Loucy (cell line): ENCODE data around the gene MGAT5.

Experiments
- H2AFZ ChIP-seq: fragments of 200-600 bp; sonication (generic); 2 replicates; pipeline ENCODE4 v1.6.0; 2016; ENCODE audit warnings: antibody characterized with exemption, mild to moderate bottlenecking, low read length, moderate library complexity
- H3F3A ChIP-seq: fragments of 200-600 bp; 2 replicates; pipeline ENCODE4 v1.6.0; 2016; ENCODE audit warnings: antibody characterized with exemption, low read depth, mild to moderate bottlenecking
- H3K27me3 ChIP-seq: fragments of 200-600 bp; sonication (generic); 2 replicates; pipeline ENCODE4 v1.6.1; 2014; ENCODE audit warnings: low read length, mild to moderate bottlenecking; ENCODE audit not compliant: insufficient read depth, poor library complexity, severe bottlenecking
- H3K36me3 ChIP-seq: fragments of 200-600 bp; sonication (generic); 2 replicates; pipeline ENCODE4 v1.6.1; 2016; ENCODE audit warnings: low read length; ENCODE audit not compliant: insufficient read depth
- H3K4me1 ChIP-seq: fragments of 200-600 bp; sonication (generic); 2 replicates; pipeline ENCODE4 v1.5.1; 2014; ENCODE audit warnings: low read length, mild to moderate bottlenecking; ENCODE audit not compliant: insufficient read depth, poor library complexity, severe bottlenecking
- H3K4me2 ChIP-seq: fragments of 200-600 bp; sonication (generic); 2 replicates; pipeline ENCODE4 v1.6.0; 2014; ENCODE audit warnings: antibody characterized with exemption, low read length, low read depth, mild to moderate bottlenecking; ENCODE audit not compliant: poor library complexity, severe bottlenecking
- H3K4me3 ChIP-seq: fragments of 200-600 bp; sonication (generic); 2 replicates; pipeline ENCODE4 v1.5.1; 2014; ENCODE audit warnings: low read length, mild to moderate bottlenecking, mixed read lengths; ENCODE audit not compliant: poor library complexity, severe bottlenecking
- H3K79me2 ChIP-seq: fragments of 200-600 bp; sonication (generic); 2 replicates; pipeline ENCODE4 v1.6.1; 2014; ENCODE audit warnings: low read length; ENCODE audit not compliant: insufficient read depth
- H3K9ac ChIP-seq: fragments of 200-600 bp; sonication (generic); 2 replicates; pipeline ENCODE4 v1.6.0; 2014; ENCODE audit warnings: mild to moderate bottlenecking, low read depth, low read length, moderate library complexity; ENCODE audit not compliant: poor library complexity, severe bottlenecking
- H3K9me2 ChIP-seq: fragments of 200-600 bp; sonication (generic); replicated peaks from 2 replicates; pipeline ENCODE4 v1.6.1; 2016; ENCODE audit warnings: low read depth, low read length, mixed read lengths
- H3K9me3 ChIP-seq: fragments of 200-600 bp; sonication (generic); 2 replicates; pipeline ENCODE4 v1.6.1; 2014; ENCODE audit warnings: mild to moderate bottlenecking, antibody characterized with exemption, low read length, low read depth; ENCODE audit not compliant: insufficient read depth
- H4K20me1 ChIP-seq: fragments of 200-600 bp; sonication (generic); 2 replicates; pipeline ENCODE4 v1.6.0; 2014; ENCODE audit warnings: antibody characterized with exemption, low read length, mild to moderate bottlenecking; ENCODE audit not compliant: insufficient read depth, poor library complexity, severe bottlenecking
- EZH2phosphoT487 ChIP-seq: fragments of 200-600 bp; IDR thresholded peaks from 2 replicates; pipeline ENCODE4 v1.6.1; 2018; ENCODE audit warnings: antibody characterized with exemption, mild to moderate bottlenecking, moderate library complexity, borderline replicate concordance
- TF ChIP-seq, protein P1 (sequence below): fragments of 200-600 bp; sonication (generic); conservative IDR thresholded peaks from 2 replicates; pipeline ENCODE4 v1.5.1; 2014; ENCODE audit warnings: mild to moderate bottlenecking, antibody characterized with exemption, low read length

MGAT5 gene

DNA sequence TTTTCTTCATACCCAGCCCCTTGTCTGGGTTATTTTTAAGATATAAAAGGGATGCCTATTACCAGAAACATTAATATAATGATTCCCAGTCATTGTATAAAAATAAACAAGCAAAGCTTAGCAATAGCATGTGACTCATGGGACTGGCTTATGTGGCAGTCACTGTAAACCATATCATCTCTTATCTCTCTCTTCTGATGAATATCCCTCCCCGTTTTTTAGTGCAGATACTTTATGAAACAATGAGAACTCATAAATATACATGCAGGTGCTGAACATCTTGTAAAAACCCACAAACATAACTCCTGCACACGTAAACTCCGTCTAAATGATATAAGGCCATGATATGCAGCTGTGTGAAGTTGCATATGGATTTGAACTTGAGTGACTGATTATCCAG, 154.9 kb downstream of the MGAT5 start:
- Histone ChIP-seq H3K9me3 (no peaks in the 10 kb centered on the region), H3F3A (peaks cover 12% of the 10 kb centered on the region; the same call in 1 of the 2 replicates)
- no peak for TF ChIP-seq EZH2phosphoT487
- TF ChIP-seq, protein P1, sequence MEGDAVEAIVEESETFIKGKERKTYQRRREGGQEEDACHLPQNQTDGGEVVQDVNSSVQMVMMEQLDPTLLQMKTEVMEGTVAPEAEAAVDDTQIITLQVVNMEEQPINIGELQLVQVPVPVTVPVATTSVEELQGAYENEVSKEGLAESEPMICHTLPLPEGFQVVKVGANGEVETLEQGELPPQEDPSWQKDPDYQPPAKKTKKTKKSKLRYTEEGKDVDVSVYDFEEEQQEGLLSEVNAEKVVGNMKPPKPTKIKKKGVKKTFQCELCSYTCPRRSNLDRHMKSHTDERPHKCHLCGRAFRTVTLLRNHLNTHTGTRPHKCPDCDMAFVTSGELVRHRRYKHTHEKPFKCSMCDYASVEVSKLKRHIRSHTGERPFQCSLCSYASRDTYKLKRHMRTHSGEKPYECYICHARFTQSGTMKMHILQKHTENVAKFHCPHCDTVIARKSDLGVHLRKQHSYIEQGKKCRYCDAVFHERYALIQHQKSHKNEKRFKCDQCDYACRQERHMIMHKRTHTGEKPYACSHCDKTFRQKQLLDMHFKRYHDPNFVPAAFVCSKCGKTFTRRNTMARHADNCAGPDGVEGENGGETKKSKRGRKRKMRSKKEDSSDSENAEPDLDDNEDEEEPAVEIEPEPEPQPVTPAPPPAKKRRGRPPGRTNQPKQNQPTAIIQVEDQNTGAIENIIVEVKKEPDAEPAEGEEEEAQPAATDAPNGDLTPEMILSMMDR: no peak

DNA sequence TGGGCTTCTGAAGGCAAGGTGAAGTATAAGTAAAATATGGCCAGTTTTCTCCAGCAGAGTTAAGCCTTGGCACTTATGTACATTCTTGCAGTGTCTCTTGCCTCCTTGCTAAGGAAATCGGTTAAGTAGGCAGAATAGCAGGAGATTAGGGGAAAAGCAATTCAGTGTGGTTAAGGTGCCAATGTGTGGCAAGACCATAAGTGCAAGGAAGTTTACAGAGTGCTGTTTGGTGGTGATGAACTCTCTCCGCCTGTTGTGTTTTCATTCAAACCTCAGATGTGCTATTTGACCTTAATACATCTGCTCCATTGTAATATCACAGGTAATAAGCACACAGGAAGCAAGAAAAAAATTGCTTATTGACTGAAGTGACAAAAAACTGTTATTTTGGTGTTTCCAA, 156.1 kb downstream of the MGAT5 start:
- H4K20me1 ChIP-seq: no peaks in the 10 kb centered on the region
- no peak overlapping the region for H3K4me3 ChIP-seq
- no peaks in the 10 kb centered on the region for H3K9me2 ChIP-seq
- peaks cover 37% of the 10 kb centered on the region; the same call in 1 of the 2 replicates for H3K36me3 ChIP-seq
- H2AFZ ChIP-seq: no peak overlapping the region
- peaks cover 59% of the 10 kb centered on the region for H3K4me1 ChIP-seq
- H3F3A ChIP-seq: peaks cover 12% of the 10 kb centered on the region; the same call in 1 of the 2 replicates
- TF ChIP-seq EZH2phosphoT487: no peak
- TF ChIP-seq, protein P1: no peak
- no peaks in the 10 kb centered on the region for H3K79me2 ChIP-seq
- H3K9ac ChIP-seq: no peak overlapping the region
- peak overlapping the region; percentile 12 for H3K4me2 ChIP-seq
- H3K9me3 ChIP-seq: no peaks in the 10 kb centered on the region
- H3K27me3 ChIP-seq: no peaks in the 10 kb centered on the region

More for the DNA sequence above, 154.9 kb downstream of the MGAT5 start:
- Histone ChIP-seq H4K20me1 (no peaks in the 10 kb centered on the region), H3K9me2 (no peaks in the 10 kb centered on the region), H3K4me3 (peak overlapping the region; percentile 35), H3K9ac (peak overlapping the region; percentile 37), H3K36me3 (peaks cover 36% of the 10 kb centered on the region; the same call in 1 of the 2 replicates), H2AFZ (no peak overlapping the region), H3K4me1 (peaks cover 59% of the 10 kb centered on the region), H3K27me3 (no peaks in the 10 kb centered on the region), H3K79me2 (no peaks in the 10 kb centered on the region), H3K4me2 (peak overlapping the region; percentile 67)

DNA sequence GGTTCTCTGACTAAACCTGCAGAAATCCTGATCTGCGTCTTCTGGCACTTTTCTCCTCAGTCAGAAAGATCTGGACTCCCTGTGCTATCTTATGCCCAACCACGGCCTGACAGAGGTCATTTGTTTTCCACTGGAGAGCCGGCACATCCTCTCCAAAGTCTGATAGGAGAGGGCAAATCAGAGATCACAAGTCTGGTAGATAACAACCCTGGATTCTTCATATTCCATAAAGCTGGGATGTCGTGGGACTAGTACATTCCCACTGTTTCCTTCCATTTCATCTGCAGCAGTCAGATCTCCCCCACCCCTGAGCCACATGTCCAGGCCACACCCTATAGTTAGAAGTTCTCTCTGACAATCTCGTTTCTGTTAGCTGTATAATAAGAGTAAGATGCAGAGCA, 157.0 kb downstream of the MGAT5 start:
- H3K9ac ChIP-seq: peak overlapping the region; percentile 46
- H4K20me1 ChIP-seq: no peaks in the 10 kb centered on the region
- TF ChIP-seq, protein P1: no peak
- no peak for TF ChIP-seq EZH2phosphoT487
- H3K4me3 ChIP-seq: peak overlapping the region; percentile 49
- H3K4me2 ChIP-seq: peak overlapping the region; percentile 69
- H3K4me1 ChIP-seq: peaks cover 59% of the 10 kb centered on the region
- peaks cover 4% of the 10 kb centered on the region; the same call in 1 of the 2 replicates for H3K79me2 ChIP-seq
- H2AFZ ChIP-seq: no peak overlapping the region
- H3K9me2 ChIP-seq: no peaks in the 10 kb centered on the region
- H3K27me3 ChIP-seq: no peaks in the 10 kb centered on the region
- peaks cover 12% of the 10 kb centered on the region; the same call in 1 of the 2 replicates for H3F3A ChIP-seq
- peaks cover 38% of the 10 kb centered on the region; the same call in 1 of the 2 replicates for H3K36me3 ChIP-seq
- no peaks in the 10 kb centered on the region for H3K9me3 ChIP-seq
